Right renal cortex interstitium (tissue), 3 donors: ENCODE measurements around the gene METTL3. TPM values are rescaled to one million over a fixed set of nuclear protein-coding genes. Genes with fewer than 3 reads are reported as not detected.

Experiments
- DNase-seq, 3 donors: peaks; one replicate each; pipeline ENCODE4 v3.0.0-alpha.2; 2013; ENCODE audit warnings: low read depth in 3 of 3, low spot score in 2 of 3
- polyA plus RNA-seq, 3 donors: library from polyadenylated mRNA; unstranded; fragments of 120-200 nt; gene quantifications; one replicate each; pipeline ENCODE4 v1.2.1, GENCODE V29; 2013; ENCODE audit not compliant: insufficient read length in 3 of 3

Gene METTL3
- polyA plus RNA-seq, 3 donors: 91.1 to 99.6 (median 99.0) TPM

- no peak for DNase-seq
Measured at GRCh38 chr14:21527318-21527679, 16.2 kb upstream of the METTL3 start.

- DNase-seq: no peak
Measured at GRCh38 chr14:21526672-21527317, 15.7 kb upstream of the METTL3 start.

- DNase-seq: peak; percentile 78 to 85 (median 83)
Measured at GRCh38 chr14:21525962-21526671, 15.0 kb upstream of the METTL3 start, which contains the start of gene SALL2. Gene SALL2 (minus strand): TSS chr14:21526346. CDS start chr14:21526127, 219 bp downstream.

GRCh38 chr14:21525571-21525961 is 14.4 kb upstream of the METTL3 start:
- DNase-seq: no peak

GRCh38 chr14:21524575-21525490 is 13.7 kb upstream of the METTL3 start:
- DNase-seq: no peak

GRCh38 chr14:21523203-21523602 is 12.1 kb upstream of the METTL3 start:
- DNase-seq: no peak

GRCh38 chr14:21521501-21521900 is 10.4 kb upstream of the METTL3 start:
- no peak for DNase-seq

GRCh38 chr14:21520767-21521166 is 9.6 kb upstream of the METTL3 start:
- no peak for DNase-seq

- DNase-seq: no peak
Measured at GRCh38 chr14:21518725-21519124, 7.6 kb upstream of the METTL3 start.

GRCh38 chr14:21514341-21514740 is 3.2 kb upstream of the METTL3 start:
- no peak for DNase-seq

- DNase-seq: no peak
Measured at GRCh38 chr14:21509432-21510143, 1.6 kb downstream of the METTL3 start.

- no peak for DNase-seq
Measured at GRCh38 chr14:21506557-21506956, 4.6 kb downstream of the METTL3 start.

- no peak for DNase-seq
Measured at GRCh38 chr14:21505012-21505553, 6.1 kb downstream of the METTL3 start.

- no peak for DNase-seq
Measured at GRCh38 chr14:21503376-21503775, 7.8 kb downstream of the METTL3 start.

GRCh38 chr14:21501568-21501967 is 9.6 kb downstream of the METTL3 start:
- no peak for DNase-seq

- peak in 1 of 3 donors; percentile 50 for DNase-seq
Measured at GRCh38 chr14:21498540-21499526, 12.3 kb downstream of the METTL3 start.

GRCh38 chr14:21496453-21496852 is 14.7 kb downstream of the METTL3 start:
- DNase-seq: no peak

GRCh38 chr14:21494902-21495762 is 16.0 kb downstream of the METTL3 start:
- DNase-seq: no peak
